Occipital lobe (tissue), 2 donors: ENCODE measurements around the gene UTP25. TPM values are rescaled to one million over a fixed set of nuclear protein-coding genes. Genes with fewer than 3 reads are reported as not detected.

ENCODE experiments used
- DNase-seq: peaks from one replicate; lab custom pipeline; 2025; lab: John Stamatoyannopoulos, UW
- total RNA-seq: library from RNA; depleted of rRNA; stranded (reverse); fragments of >200 nt; gene quantifications from one replicate; pipeline ENCODE4 v1.2.3, GENCODE V29; 2014

The UTP25 gene
- total RNA-seq, 1 donor from 2014 or later, result 15.0 TPM

GRCh38 chr1:209805875-209806760 is 21.7 kb upstream of the UTP25 start, which contains the start of gene IRF6:
IRF6 (minus strand) TSS chr1:209806142; CDS start chr1:209801413, 4,729 bp downstream.
- DNase-seq, result no peak

GRCh38 chr1:209807509-209807908 is 20.3 kb upstream of the UTP25 start:
- DNase-seq, result no peak

GRCh38 chr1:209808059-209808581 is 19.7 kb upstream of the UTP25 start:
- no peak for DNase-seq

- DNase-seq, result no peak
Measured at GRCh38 chr1:209809611-209810010, 18.2 kb upstream of the UTP25 start.

- DNase-seq, result no peak
Measured at GRCh38 chr1:209810783-209811182, 17.0 kb upstream of the UTP25 start.

GRCh38 chr1:209813902-209814301 is 13.9 kb upstream of the UTP25 start:
- no peak for DNase-seq

- DNase-seq, result no peak
Measured at GRCh38 chr1:209815490-209815889, 12.3 kb upstream of the UTP25 start.

- no peak for DNase-seq
Measured at GRCh38 chr1:209815931-209816341, 11.8 kb upstream of the UTP25 start.

- DNase-seq, result no peak
Measured at GRCh38 chr1:209816923-209817322, 10.8 kb upstream of the UTP25 start.

GRCh38 chr1:209817691-209818090 is 10.1 kb upstream of the UTP25 start:
- DNase-seq, result no peak

- DNase-seq, result no peak
Measured at GRCh38 chr1:209819058-209819457, 8.7 kb upstream of the UTP25 start.

- no peak for DNase-seq
Measured at GRCh38 chr1:209820986-209821385, 6.8 kb upstream of the UTP25 start.

- no peak for DNase-seq
Measured at GRCh38 chr1:209822706-209823105, 5.1 kb upstream of the UTP25 start.

GRCh38 chr1:209823143-209824041 is 4.4 kb upstream of the UTP25 start:
- no peak for DNase-seq

GRCh38 chr1:209825591-209826434 is 2.0 kb upstream of the UTP25 start:
- no peak for DNase-seq

- DNase-seq, result no peak
Measured at GRCh38 chr1:209829716-209830115, 1.9 kb downstream of the UTP25 start.

GRCh38 chr1:209830722-209831121 is 3.0 kb downstream of the UTP25 start:
- no peak for DNase-seq

GRCh38 chr1:209831615-209832014 is 3.8 kb downstream of the UTP25 start:
- no peak for DNase-seq

GRCh38 chr1:209835782-209836298 is 8.1 kb downstream of the UTP25 start:
- DNase-seq, result no peak

- no peak for DNase-seq
Measured at GRCh38 chr1:209837671-209838070, 9.9 kb downstream of the UTP25 start.

GRCh38 chr1:209838537-209838936 is 10.8 kb downstream of the UTP25 start:
- no peak for DNase-seq
